Lower lobe of right lung (tissue), 2 donors: ENCODE results near the gene DCP2. TPM values are rescaled to one million over a fixed set of nuclear protein-coding genes. Genes with fewer than 3 reads are reported as not detected.

ENCODE experiments used
- ATAC-seq, 2 donors: fragments of 200-7000 bp; cut with Tn5 transposase; one replicate each; pipeline ENCODE4 v1.9.1; 2020 to 2022; ENCODE audit warnings: mild to moderate bottlenecking in 2 of 2, moderate library complexity in 2 of 2
- DNase-seq: peaks from one replicate; pipeline ENCODE4 v3.0.0-alpha.2; 2020
- H3K27ac ChIP-seq: fragments of 200-600 bp; one replicate; pipeline ENCODE4 v1.8.0; 2022
- H3K27me3 ChIP-seq: fragments of 200-600 bp; one replicate; pipeline ENCODE4 v1.8.0; 2022; ENCODE audit warnings: low read depth
- H3K36me3 ChIP-seq: fragments of 200-600 bp; one replicate; pipeline ENCODE4 v1.8.0; 2022; ENCODE audit warnings: mild to moderate bottlenecking
- H3K4me1 ChIP-seq: fragments of 200-600 bp; one replicate; pipeline ENCODE4 v1.8.0; 2022
- H3K4me3 ChIP-seq: fragments of 200-600 bp; one replicate; pipeline ENCODE4 v1.8.0; 2022; ENCODE audit warnings: mild to moderate bottlenecking
- H3K9me3 ChIP-seq: fragments of 200-600 bp; one replicate; pipeline ENCODE4 v1.8.0; 2022
- intact Hi-C: fragments of 100-400 bp; cut with DNase I; formaldehyde crosslinking; loops from one replicate; pipeline ENCODE4 v1.11.0; 2022
- total RNA-seq: library from RNA; stranded (reverse); fragmentation: NEBNext Ultra II Directional; extraction: Animal tissue kit (Norgen Biotek cat#: 25700); gene quantifications from one replicate; pipeline ENCODE4 v1.2.1, GENCODE V29; 2021
- TF ChIP-seq, protein P1 (sequence below): fragments of 200-600 bp; IDR thresholded peaks from one replicate; pipeline ENCODE4 v1.8.0; 2022; ENCODE audit warnings: antibody characterized with exemption, mild to moderate bottlenecking
- donor health status: DM: no; HTN: yes; CAD: no; lungs with severe emphysema.

Gene DCP2
- total RNA-seq, 1 donor from 2014 or later: 77.8 TPM

DNA sequence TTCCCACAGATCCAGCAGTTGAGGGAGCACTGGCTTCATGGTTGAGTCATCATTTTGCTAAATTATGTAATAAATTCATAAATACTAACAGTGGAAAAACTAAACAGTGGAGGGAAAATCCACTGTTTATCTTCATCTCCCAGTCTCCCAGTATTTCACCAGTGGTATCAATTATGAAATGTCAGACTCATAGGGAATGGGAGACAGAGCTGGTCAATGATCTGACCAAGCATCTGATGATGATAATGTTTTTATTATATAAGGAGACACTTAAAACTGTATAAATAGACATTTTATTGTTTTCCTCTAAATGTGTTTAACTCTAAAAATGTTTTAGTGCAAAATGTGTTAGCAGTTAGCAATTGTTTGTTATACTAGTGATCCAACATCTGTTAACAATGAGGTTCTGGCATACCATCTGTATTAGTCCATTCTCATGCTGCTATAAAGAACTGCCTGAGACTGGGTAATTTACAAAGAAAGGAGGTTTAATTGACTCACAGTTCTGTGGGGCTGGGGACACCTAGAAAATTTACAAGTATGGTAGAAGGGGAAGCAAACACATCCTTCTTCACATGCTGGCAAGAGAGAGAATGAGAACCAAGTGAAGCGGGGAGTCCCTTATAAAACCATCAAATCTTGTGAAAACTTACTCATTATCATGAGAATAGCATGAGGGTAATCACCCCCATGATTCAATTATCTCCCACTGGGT, 42.8 kb upstream of the DCP2 start:
- TF ChIP-seq, protein P1, sequence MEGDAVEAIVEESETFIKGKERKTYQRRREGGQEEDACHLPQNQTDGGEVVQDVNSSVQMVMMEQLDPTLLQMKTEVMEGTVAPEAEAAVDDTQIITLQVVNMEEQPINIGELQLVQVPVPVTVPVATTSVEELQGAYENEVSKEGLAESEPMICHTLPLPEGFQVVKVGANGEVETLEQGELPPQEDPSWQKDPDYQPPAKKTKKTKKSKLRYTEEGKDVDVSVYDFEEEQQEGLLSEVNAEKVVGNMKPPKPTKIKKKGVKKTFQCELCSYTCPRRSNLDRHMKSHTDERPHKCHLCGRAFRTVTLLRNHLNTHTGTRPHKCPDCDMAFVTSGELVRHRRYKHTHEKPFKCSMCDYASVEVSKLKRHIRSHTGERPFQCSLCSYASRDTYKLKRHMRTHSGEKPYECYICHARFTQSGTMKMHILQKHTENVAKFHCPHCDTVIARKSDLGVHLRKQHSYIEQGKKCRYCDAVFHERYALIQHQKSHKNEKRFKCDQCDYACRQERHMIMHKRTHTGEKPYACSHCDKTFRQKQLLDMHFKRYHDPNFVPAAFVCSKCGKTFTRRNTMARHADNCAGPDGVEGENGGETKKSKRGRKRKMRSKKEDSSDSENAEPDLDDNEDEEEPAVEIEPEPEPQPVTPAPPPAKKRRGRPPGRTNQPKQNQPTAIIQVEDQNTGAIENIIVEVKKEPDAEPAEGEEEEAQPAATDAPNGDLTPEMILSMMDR: no peak
- ATAC-seq: no peak
- no peaks in the 10 kb centered on the region for H3K36me3 ChIP-seq

GRCh38 chr5:112934366-112934663, 42.3 kb upstream of the DCP2 start:
- Histone ChIP-seq H3K4me3 (no peak overlapping the region), H3K9me3 (no peaks in the 10 kb centered on the region), H3K4me1 (no peaks in the 10 kb centered on the region), H3K36me3 (no peaks in the 10 kb centered on the region), H3K27me3 (no peaks in the 10 kb centered on the region), H3K27ac (no peak overlapping the region)
- DNase-seq (no peak), ATAC-seq (no peak)
- intact Hi-C loops: no loop called here
- TF ChIP-seq, protein P1: no peak

More for the DNA sequence above, 42.8 kb upstream of the DCP2 start:
- H3K4me3 ChIP-seq: no peak overlapping the region
- H3K4me1 ChIP-seq: no peaks in the 10 kb centered on the region
- no peaks in the 10 kb centered on the region for H3K9me3 ChIP-seq
- intact Hi-C loops: no loop called here
- no peak overlapping the region for H3K27ac ChIP-seq
- no peaks in the 10 kb centered on the region for H3K27me3 ChIP-seq
- DNase-seq: no peak

DNA sequence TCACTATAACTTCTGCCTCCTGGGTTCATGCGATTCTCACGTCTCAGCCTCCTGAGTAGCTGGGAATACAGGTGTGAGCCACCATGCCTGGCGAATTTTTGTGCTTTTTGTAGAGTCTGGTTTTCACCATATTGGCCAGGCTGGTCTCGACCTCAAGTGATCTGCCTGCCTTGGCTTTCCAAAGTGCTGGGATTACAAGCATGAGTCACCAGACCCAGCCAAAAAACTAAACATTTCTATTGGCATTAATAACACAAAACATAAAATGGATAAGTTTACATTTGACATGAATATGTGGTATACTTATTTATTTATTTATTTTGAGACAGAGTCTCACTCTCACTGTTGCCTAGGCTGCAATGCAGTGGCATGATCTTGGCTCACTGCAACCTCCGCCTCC, 40.9 kb upstream of the DCP2 start:
- TF ChIP-seq, protein P1: no peak
- ATAC-seq: no peak

DNA sequence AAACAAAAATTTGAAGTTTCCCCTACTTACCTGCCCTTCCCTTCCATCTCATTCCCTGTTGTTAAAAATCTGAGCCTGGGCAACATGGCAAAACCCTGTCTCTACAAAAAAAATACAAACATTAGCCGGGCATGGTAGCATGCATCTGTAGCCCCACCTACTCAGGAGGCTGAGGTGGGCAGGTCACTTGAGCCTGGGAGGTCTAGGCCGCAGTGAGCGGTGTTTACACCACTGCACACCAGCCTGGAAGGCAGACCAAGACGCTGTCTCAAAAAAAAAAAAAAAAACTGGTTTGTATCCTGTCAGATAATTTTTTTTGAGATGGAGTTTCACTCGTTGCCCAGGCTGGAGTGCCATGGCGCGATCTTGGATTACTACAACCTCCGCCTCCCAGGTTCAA, 38.3 kb upstream of the DCP2 start:
- Histone ChIP-seq H3K27me3 (no peaks in the 10 kb centered on the region), H3K9me3 (no peaks in the 10 kb centered on the region), H3K4me3 (no peak overlapping the region), H3K36me3 (no peaks in the 10 kb centered on the region), H3K4me1 (no peaks in the 10 kb centered on the region), H3K27ac (no peak overlapping the region)
- ATAC-seq: no peak
- TF ChIP-seq, protein P1: no peak
- intact Hi-C loops: no loop called here
- DNase-seq: no peak

More for the DNA sequence above, 40.9 kb upstream of the DCP2 start:
- Histone ChIP-seq H3K27me3 (no peaks in the 10 kb centered on the region), H3K27ac (no peak overlapping the region), H3K4me1 (no peaks in the 10 kb centered on the region), H3K9me3 (no peaks in the 10 kb centered on the region), H3K4me3 (no peak overlapping the region), H3K36me3 (no peaks in the 10 kb centered on the region)
- DNase-seq: no peak
- intact Hi-C loops: no loop called here

- H3K27ac ChIP-seq: no peak overlapping the region
- H3K4me3 ChIP-seq: no peak overlapping the region
- intact Hi-C loops: no loop called here
- no peaks in the 10 kb centered on the region for H3K36me3 ChIP-seq
- no peaks in the 10 kb centered on the region for H3K4me1 ChIP-seq
- TF ChIP-seq, protein P1: no peak
- ATAC-seq (no peak), DNase-seq (no peak)
- H3K9me3 ChIP-seq: no peaks in the 10 kb centered on the region
- H3K27me3 ChIP-seq: no peaks in the 10 kb centered on the region
These were observed 35.9 kb upstream of the DCP2 start for GRCh38 chr5:112940670-112941069.
